Keratinocyte (primary cell): Measurements from ENCODE around the gene ARHGAP35. TPM values are rescaled to one million over a fixed set of nuclear protein-coding genes. Genes with fewer than 3 reads are reported as not detected.
A peak's percentile ranks its signal among the peaks of the same experiment; 100 is the strongest.

Source experiments
- DNase-seq: peaks from one replicate; pipeline ENCODE4 v3.0.0-alpha.2; 2011; ENCODE audit warnings: low read depth, missing footprints, low spot score
- FAIRE-seq: peaks from 2 replicates; lab custom pipeline; 2011; peaks lifted over from hg19 to GRCh38; lab: Jason Lieb, UNC
- H2AFZ ChIP-seq: 2 replicates; pipeline ENCODE4 v1.6.0; 2012; ENCODE audit warnings: low read length, control low read depth, inconsistent platforms; ENCODE audit not compliant: control insufficient read depth
- H3K27ac ChIP-seq: 2 replicates; pipeline ENCODE4 v1.5.1; 2011; ENCODE audit warnings: low read length; ENCODE audit not compliant: control insufficient read depth, insufficient read depth
- H3K27me3 ChIP-seq: 3 replicates; pipeline ENCODE4 v1.6.0; 2011; ENCODE audit warnings: low read length; ENCODE audit not compliant: control insufficient read depth, insufficient read depth; ENCODE audit errors: extremely low read depth
- H3K36me3 ChIP-seq, 2 experiments: 2 replicates in 1 of 2; 3 replicates in 1 of 2; pipeline ENCODE4 v1.5.1; 2011; ENCODE audit warnings: low read length in 2 of 2, mild to moderate bottlenecking in 1 of 2; ENCODE audit not compliant: control insufficient read depth in 2 of 2, insufficient read depth in 2 of 2; ENCODE audit errors: extremely low read depth in 1 of 2
- H3K4me1 ChIP-seq: 3 replicates; pipeline ENCODE4 v1.5.1; 2011; ENCODE audit warnings: low read length; ENCODE audit not compliant: control insufficient read depth, insufficient read depth; ENCODE audit errors: extremely low read depth
- H3K4me2 ChIP-seq: 3 replicates; pipeline ENCODE4 v1.6.0; 2011; ENCODE audit warnings: low read depth, low read length; ENCODE audit not compliant: control insufficient read depth, insufficient read depth; ENCODE audit errors: extremely low read depth
- H3K4me3 ChIP-seq, 3 experiments: fragments of 200-600 bp in 1 of 3; sonication (generic) in 1 of 3; 2 replicates in 2 of 3; 3 replicates in 1 of 3; pipeline ENCODE4 v1.5.1; 2011 to 2016; ENCODE audit warnings: low read length in 3 of 3, mild to moderate bottlenecking in 3 of 3, control low read depth in 2 of 3, inconsistent platforms in 1 of 3, low read depth in 1 of 3, mixed read lengths in 1 of 3, mixed run types in 1 of 3, moderate library complexity in 1 of 3; ENCODE audit not compliant: control insufficient read depth in 2 of 3, insufficient read depth in 2 of 3; ENCODE audit errors: extremely low read depth in 1 of 3
- H3K79me2 ChIP-seq: 2 replicates; pipeline ENCODE4 v1.6.0; 2012; ENCODE audit warnings: low read length; ENCODE audit not compliant: control insufficient read depth, insufficient read depth
- H3K9ac ChIP-seq: 3 replicates; pipeline ENCODE4 v1.6.0; 2011; ENCODE audit warnings: low read length; ENCODE audit not compliant: control insufficient read depth, insufficient read depth; ENCODE audit errors: extremely low read depth
- H3K9me1 ChIP-seq: 3 replicates; pipeline ENCODE4 v1.6.0; 2011; ENCODE audit warnings: low read length; ENCODE audit not compliant: control insufficient read depth, insufficient read depth; ENCODE audit errors: extremely low read depth
- H3K9me3 ChIP-seq: 2 replicates; pipeline ENCODE4 v1.5.1; 2012; ENCODE audit warnings: low read depth, low read length; ENCODE audit not compliant: control insufficient read depth
- H4K20me1 ChIP-seq: 3 replicates; pipeline ENCODE4 v1.6.0; 2011; ENCODE audit warnings: low read length; ENCODE audit not compliant: control insufficient read depth, insufficient read depth; ENCODE audit errors: extremely low read depth
- EZH2 ChIP-seq: IDR thresholded peaks from one replicate; pipeline ENCODE4 v1.6.1; 2012; ENCODE audit warnings: inconsistent platforms, mild to moderate bottlenecking, low read length, moderate library complexity
- dilution Hi-C: fragments of 300-500 bp; cut with MboI; formaldehyde crosslinking; loops from one replicate; pipeline ENCODE4 v1.7.0; 2020; ENCODE audit warnings: low sequenced_read_pairs; ENCODE audit not compliant: extremely low pct_ligation_motif_present
- polyA plus RNA-seq, 5 experiments: library from polyadenylated mRNA; depleted of rRNA in 3 of 5; stranded (reverse) in 3 of 5; stranded (forward) in 1 of 5; unstranded in 1 of 5; fragments of >200 nt; gene quantifications; 1 replicate in 1 of 5; 2 replicates in 3 of 5; 3 replicates in 1 of 5; pipeline versions ENCODE4 v1.2.1 to v1.2.3, GENCODE V29; 2011 to 2012; ENCODE audit warnings: missing spikeins in 2 of 5, low read depth in 1 of 5, low replicate concordance in 1 of 5
- TF ChIP-seq, protein P1 (sequence below), 3 experiments: IDR thresholded peaks in 1 of 3; conservative IDR thresholded peaks in 1 of 3; optimal IDR thresholded peaks in 1 of 3; 2 replicates in 2 of 3; 3 replicates in 1 of 3; pipeline versions ENCODE3 to v1.5.1; 2011; ENCODE audit warnings: low read length in 3 of 3, mild to moderate bottlenecking in 3 of 3, moderate library complexity in 2 of 3, control low read depth in 1 of 3, inconsistent platforms in 1 of 3; ENCODE audit not compliant: insufficient read depth in 2 of 3; ENCODE audit errors: extremely low read depth in 1 of 3

ARHGAP35 gene
- polyA plus RNA-seq, 1 donor (not counting 4 experiments of a cell fraction or from before 2014, with no cell fraction given), result 19.5 TPM

DNA sequence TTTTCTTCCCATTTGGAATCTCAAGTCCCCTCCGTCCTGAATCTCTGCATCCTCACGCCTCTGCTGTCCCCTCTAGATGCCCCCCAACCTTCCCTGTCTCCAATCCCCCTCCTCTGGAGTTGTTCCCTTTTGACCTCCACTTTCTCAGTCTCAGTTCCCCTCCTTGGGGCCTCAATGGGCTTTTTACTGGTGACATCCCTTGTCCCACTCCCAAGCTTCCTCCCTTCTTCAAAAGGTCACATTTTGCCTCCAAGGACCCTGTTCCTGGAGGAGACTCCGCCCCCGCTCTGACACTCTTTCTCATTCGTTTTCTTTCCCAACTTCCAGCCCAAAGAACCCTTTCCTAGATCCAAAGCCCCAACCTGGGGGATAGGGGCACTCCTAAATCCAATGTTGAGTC, 11.2 kb upstream of the ARHGAP35 start:
- Histone ChIP-seq H3K4me1 (peaks cover 6% of the 10 kb centered on the region), H3K9ac (peak overlapping the region; percentile 89), H3K27ac (peak overlapping the region; percentile 86), H3K9me3 (no peaks in the 10 kb centered on the region), H2AFZ (no peak overlapping the region), H3K79me2 (peaks cover 39% of the 10 kb centered on the region), H3K4me3 (peak overlapping the region; percentile 59 to 91 (median 82)), H3K36me3 (peaks cover 4 to 9% of the 10 kb centered on the region in 2 experiments), H4K20me1 (peaks cover 5% of the 10 kb centered on the region), H3K27me3 (no peaks in the 10 kb centered on the region), H3K9me1 (no peaks in the 10 kb centered on the region), H3K4me2 (peak overlapping the region; percentile 82)
- no peak for DNase-seq
- no peak for TF ChIP-seq EZH2
- TF ChIP-seq, protein P1, sequence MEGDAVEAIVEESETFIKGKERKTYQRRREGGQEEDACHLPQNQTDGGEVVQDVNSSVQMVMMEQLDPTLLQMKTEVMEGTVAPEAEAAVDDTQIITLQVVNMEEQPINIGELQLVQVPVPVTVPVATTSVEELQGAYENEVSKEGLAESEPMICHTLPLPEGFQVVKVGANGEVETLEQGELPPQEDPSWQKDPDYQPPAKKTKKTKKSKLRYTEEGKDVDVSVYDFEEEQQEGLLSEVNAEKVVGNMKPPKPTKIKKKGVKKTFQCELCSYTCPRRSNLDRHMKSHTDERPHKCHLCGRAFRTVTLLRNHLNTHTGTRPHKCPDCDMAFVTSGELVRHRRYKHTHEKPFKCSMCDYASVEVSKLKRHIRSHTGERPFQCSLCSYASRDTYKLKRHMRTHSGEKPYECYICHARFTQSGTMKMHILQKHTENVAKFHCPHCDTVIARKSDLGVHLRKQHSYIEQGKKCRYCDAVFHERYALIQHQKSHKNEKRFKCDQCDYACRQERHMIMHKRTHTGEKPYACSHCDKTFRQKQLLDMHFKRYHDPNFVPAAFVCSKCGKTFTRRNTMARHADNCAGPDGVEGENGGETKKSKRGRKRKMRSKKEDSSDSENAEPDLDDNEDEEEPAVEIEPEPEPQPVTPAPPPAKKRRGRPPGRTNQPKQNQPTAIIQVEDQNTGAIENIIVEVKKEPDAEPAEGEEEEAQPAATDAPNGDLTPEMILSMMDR (optimal IDR thresholded peaks at IDR 0.05 in 1 of 3, IDR thresholded peaks at IDR 0.05 in 1 of 3, conservative IDR thresholded peaks at IDR 0.05 in 1 of 3; ENCODE audit: extremely low read depth in 1 of 3, insufficient read depth in 2 of 3, low read length in 3 of 3), result no peak
- dilution Hi-C loops, result no loop called here
- no peak for FAIRE-seq

GRCh38 chr19:46850228-46851203, 10.3 kb upstream of the ARHGAP35 start, which contains the start of gene AP2S1:
Gene AP2S1 (minus strand): TSS chr19:46850846. CDS start chr19:46850766, 80 bp downstream.
- peak within 1 kb of the TSS; percentile 86 for H3K27ac ChIP-seq
- H3K4me2 ChIP-seq, result peak within 1 kb of the TSS; percentile 82
- H3K9me1 ChIP-seq, result no peaks in the 10 kb centered on the region

More at GRCh38 chr19:46850228-46851203, 10.3 kb upstream of the ARHGAP35 start, which contains the start of gene AP2S1:
- Histone ChIP-seq H2AFZ (peak within 1 kb of the TSS; percentile 74), H3K4me1 (peaks cover 6% of the 10 kb centered on the region), H3K36me3 (peaks cover 4 to 8% of the 10 kb centered on the region in 2 experiments), H3K27me3 (no peaks in the 10 kb centered on the region), H4K20me1 (peaks cover 5% of the 10 kb centered on the region), H3K9me3 (no peaks in the 10 kb centered on the region), H3K9ac (peak within 1 kb of the TSS; percentile 89), H3K79me2 (peaks cover 39% of the 10 kb centered on the region), H3K4me3 (peak within 1 kb of the TSS; percentile 59 to 91 (median 82))
- dilution Hi-C loops, result no loop called here
- DNase-seq, result peak; percentile 95
- TF ChIP-seq, protein P1 (optimal IDR thresholded peaks at IDR 0.05 in 1 of 3, IDR thresholded peaks at IDR 0.05 in 1 of 3, conservative IDR thresholded peaks at IDR 0.05 in 1 of 3; ENCODE audit: extremely low read depth in 1 of 3, insufficient read depth in 2 of 3, low read length in 3 of 3), result no peak
- TF ChIP-seq EZH2, result no peak
- FAIRE-seq, result peak; percentile 91
